Keratinocyte (primary cell): ENCODE results near the gene ATG10.

Source experiments
- CTCF ChIP-seq, 3 experiments: IDR thresholded peaks in 1 of 3; conservative IDR thresholded peaks in 1 of 3; optimal IDR thresholded peaks in 1 of 3; 2 replicates in 2 of 3; 3 replicates in 1 of 3; pipeline versions ENCODE3 to v1.5.1; 2011; ENCODE audit warnings: low read length in 3 of 3, mild to moderate bottlenecking in 3 of 3, moderate library complexity in 2 of 3, control low read depth in 1 of 3, inconsistent platforms in 1 of 3; ENCODE audit not compliant: insufficient read depth in 2 of 3; ENCODE audit errors: extremely low read depth in 1 of 3
- EZH2 ChIP-seq: IDR thresholded peaks from one replicate; pipeline ENCODE4 v1.6.1; 2012; ENCODE audit warnings: inconsistent platforms, mild to moderate bottlenecking, low read length, moderate library complexity

GRCh38 chr5:82150559-82150958 lies 178.7 kb downstream of the ATG10 start:
- TF ChIP-seq CTCF (optimal IDR thresholded peaks at IDR 0.05 in 1 of 3, IDR thresholded peaks at IDR 0.05 in 1 of 3, conservative IDR thresholded peaks at IDR 0.05 in 1 of 3; ENCODE audit: extremely low read depth in 1 of 3, insufficient read depth in 2 of 3, low read length in 3 of 3) (no peak), EZH2 (no peak)
